Parathyroid adenoma (tissue), 2 donors: Measurements from ENCODE around the gene GRID1.

Experiments used
- H2AFZ ChIP-seq: fragments of 300-600 bp; sonication (generic); one replicate; pipeline ENCODE4 v1.7.0; 2017; ENCODE audit warnings: antibody characterized with exemption, mild to moderate bottlenecking
- H3K27ac ChIP-seq: fragments of 300-600 bp; sonication (generic); one replicate; pipeline ENCODE4 v1.7.0; 2017
- H3K27me3 ChIP-seq: fragments of 300-600 bp; sonication (generic); one replicate; pipeline ENCODE4 v1.7.0; 2017; ENCODE audit warnings: low read length; ENCODE audit not compliant: control insufficient read depth, insufficient read depth
- H3K36me3 ChIP-seq: fragments of 300-600 bp; sonication (generic); one replicate; pipeline ENCODE4 v1.7.0; 2017; ENCODE audit warnings: low read length; ENCODE audit not compliant: control insufficient read depth, insufficient read depth
- H3K4me1 ChIP-seq: fragments of 300-600 bp; sonication (generic); one replicate; pipeline ENCODE4 v1.7.0; 2017; ENCODE audit warnings: control low read depth
- H3K4me2 ChIP-seq: fragments of 300-600 bp; sonication (generic); one replicate; pipeline ENCODE4 v1.7.0; 2017; ENCODE audit warnings: low read length
- H3K4me3 ChIP-seq: fragments of 300-600 bp; sonication (generic); one replicate; pipeline ENCODE4 v1.7.0; 2017; ENCODE audit warnings: low read depth, low read length
- H3K79me2 ChIP-seq: fragments of 300-600 bp; sonication (generic); one replicate; pipeline ENCODE4 v1.7.0; 2017; ENCODE audit warnings: control low read depth
- H3K9ac ChIP-seq: fragments of 300-600 bp; sonication (generic); one replicate; pipeline ENCODE4 v1.7.0; 2017; ENCODE audit warnings: mild to moderate bottlenecking
- H3K9me3 ChIP-seq: fragments of 300-600 bp; sonication (generic); one replicate; pipeline ENCODE4 v1.7.0; 2017; ENCODE audit warnings: low read length; ENCODE audit not compliant: control insufficient read depth
- TF ChIP-seq, protein P1 (sequence below): fragments of 300-600 bp; sonication (generic); IDR thresholded peaks from one replicate; pipeline ENCODE4 v1.7.0; 2017; ENCODE audit warnings: antibody characterized with exemption, mild to moderate bottlenecking
- donor health status: primary hyperparathyroidism.

GRID1 gene

DNA sequence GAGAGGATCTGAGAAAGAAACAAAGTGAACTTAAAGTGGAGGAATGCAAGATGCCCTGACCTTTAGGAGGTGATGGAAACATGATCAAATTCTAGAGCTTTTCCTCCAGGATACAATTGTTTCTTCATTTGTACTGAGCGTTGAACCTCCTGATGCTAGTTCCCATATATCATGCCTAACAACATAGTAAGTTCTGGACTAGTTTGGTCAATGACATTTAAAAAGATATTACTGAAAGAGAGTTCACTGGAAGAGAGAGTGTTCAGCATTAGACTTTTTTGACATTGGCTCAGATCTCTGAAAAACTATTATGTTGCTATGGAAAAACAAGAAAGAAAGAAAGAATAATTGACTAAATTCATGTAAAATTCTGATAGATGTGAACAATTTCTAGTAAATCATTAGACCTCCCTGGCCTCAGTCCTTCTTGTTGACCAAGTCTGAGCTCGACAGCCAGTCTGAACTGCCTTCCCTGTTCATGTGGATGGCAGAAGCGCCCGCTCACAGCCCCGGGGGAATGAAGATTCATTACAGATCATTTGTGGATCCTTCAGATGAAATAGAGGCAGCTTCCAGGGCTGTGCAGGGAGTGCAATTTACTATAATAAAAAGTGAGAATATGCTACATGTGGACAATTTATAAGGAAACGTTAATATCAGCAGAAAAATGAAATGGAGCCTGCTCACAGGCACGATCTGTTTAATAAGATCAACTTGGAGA is 442.1 kb downstream of the GRID1 start:
- H3K27me3 ChIP-seq, result no peaks in the 10 kb centered on the region
- no peaks in the 10 kb centered on the region for H3K36me3 ChIP-seq
- H3K4me1 ChIP-seq, result no peaks in the 10 kb centered on the region
- no peak overlapping the region for H3K27ac ChIP-seq
- no peak overlapping the region for H3K4me2 ChIP-seq
- no peaks in the 10 kb centered on the region for H3K79me2 ChIP-seq
- H2AFZ ChIP-seq, result no peak overlapping the region
- TF ChIP-seq, protein P1, sequence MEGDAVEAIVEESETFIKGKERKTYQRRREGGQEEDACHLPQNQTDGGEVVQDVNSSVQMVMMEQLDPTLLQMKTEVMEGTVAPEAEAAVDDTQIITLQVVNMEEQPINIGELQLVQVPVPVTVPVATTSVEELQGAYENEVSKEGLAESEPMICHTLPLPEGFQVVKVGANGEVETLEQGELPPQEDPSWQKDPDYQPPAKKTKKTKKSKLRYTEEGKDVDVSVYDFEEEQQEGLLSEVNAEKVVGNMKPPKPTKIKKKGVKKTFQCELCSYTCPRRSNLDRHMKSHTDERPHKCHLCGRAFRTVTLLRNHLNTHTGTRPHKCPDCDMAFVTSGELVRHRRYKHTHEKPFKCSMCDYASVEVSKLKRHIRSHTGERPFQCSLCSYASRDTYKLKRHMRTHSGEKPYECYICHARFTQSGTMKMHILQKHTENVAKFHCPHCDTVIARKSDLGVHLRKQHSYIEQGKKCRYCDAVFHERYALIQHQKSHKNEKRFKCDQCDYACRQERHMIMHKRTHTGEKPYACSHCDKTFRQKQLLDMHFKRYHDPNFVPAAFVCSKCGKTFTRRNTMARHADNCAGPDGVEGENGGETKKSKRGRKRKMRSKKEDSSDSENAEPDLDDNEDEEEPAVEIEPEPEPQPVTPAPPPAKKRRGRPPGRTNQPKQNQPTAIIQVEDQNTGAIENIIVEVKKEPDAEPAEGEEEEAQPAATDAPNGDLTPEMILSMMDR, result no peak
- H3K9me3 ChIP-seq, result no peaks in the 10 kb centered on the region
- H3K4me3 ChIP-seq, result no peak overlapping the region
- H3K9ac ChIP-seq, result no peak overlapping the region

DNA sequence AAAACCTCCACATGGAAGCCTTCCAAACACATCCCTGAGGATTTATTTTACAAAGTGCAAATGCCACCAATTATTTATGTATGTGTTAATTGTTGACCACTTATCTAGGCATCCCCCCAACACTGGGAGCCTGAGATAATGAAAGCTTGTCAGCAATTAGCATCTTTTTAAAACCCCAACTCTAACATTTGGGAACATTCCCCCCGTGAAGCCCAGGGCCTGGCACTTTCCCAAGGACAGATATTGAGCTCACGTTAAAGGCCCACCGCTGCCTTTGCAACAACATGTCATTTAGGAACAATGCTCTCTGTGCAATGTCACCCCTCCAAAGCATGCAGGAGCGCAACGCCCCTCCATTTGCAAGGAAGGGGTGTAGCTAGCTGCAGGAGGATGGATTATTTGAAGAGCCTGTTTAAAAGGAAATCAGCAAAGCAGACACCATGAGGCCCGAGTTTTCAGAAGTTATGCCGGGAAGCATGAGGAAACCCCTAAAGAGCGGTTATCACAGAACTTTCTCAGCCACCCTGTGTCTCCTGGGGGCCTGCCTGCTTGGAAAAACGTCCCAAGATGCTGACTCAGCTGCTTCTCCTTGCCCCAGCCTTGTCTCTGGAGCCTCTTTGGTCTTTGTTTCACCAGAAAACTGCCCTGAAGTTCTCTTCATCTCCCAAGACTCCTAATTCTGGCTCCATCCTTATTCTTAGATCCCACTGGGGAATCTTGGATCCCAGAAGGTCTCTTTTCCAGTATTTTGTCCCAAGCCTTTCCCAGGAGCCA is 444.1 kb downstream of the GRID1 start:
- Histone ChIP-seq H3K4me2 (no peak overlapping the region), H3K27ac (no peak overlapping the region), H3K4me1 (no peaks in the 10 kb centered on the region), H3K4me3 (no peak overlapping the region), H3K9ac (no peak overlapping the region), H3K27me3 (no peaks in the 10 kb centered on the region), H3K36me3 (no peaks in the 10 kb centered on the region), H3K9me3 (no peaks in the 10 kb centered on the region), H2AFZ (no peak overlapping the region), H3K79me2 (no peaks in the 10 kb centered on the region)
- TF ChIP-seq, protein P1, result no peak

DNA sequence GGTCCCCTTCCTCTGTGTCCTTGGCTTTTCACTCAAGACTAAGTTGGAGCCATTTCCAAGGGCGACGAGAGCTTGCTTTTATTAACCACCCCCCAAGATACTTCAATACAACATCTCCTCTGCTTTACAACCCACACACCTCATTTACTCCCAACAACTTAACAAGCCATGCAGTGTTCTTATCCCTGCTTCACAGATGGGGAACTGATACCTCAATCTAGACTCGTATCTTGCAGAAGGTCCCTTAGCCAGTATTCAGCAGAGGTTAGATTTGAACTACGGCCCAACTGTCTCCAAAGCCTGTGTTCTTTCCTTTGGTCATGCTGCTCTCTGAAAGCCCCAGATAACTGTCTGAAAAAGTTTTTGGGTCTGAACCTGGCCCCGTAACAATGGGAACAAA is 444.8 kb downstream of the GRID1 start:
- H3K4me1 ChIP-seq, result no peaks in the 10 kb centered on the region
- H3K79me2 ChIP-seq, result no peaks in the 10 kb centered on the region
- H3K27ac ChIP-seq, result no peak overlapping the region
- no peaks in the 10 kb centered on the region for H3K27me3 ChIP-seq
- no peak overlapping the region for H3K4me3 ChIP-seq
- H2AFZ ChIP-seq, result no peak overlapping the region
- no peaks in the 10 kb centered on the region for H3K9me3 ChIP-seq
- H3K9ac ChIP-seq, result no peak overlapping the region
- H3K36me3 ChIP-seq, result no peaks in the 10 kb centered on the region
- no peak overlapping the region for H3K4me2 ChIP-seq
- TF ChIP-seq, protein P1, result no peak

DNA sequence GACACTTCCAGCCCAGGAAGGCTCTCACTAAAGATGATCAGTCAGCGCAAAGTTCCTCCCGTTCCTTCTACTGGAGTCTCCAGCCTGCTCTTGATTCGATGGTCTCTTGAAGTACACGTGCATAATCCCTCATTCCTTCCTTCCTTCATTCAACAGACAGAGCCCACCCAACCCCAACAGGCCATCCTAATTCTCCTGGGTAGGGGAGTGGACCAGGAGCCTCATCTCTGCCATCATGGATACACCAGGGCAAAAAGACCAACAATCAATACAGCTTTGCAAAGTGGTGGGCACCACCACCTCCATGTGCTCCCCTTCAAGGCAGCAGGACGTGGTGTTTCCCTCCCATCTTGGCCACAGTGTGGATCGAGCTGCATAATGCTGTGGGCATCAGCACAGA is 446.3 kb downstream of the GRID1 start:
- Histone ChIP-seq H3K4me2 (no peak overlapping the region), H3K27ac (no peak overlapping the region), H3K27me3 (no peaks in the 10 kb centered on the region), H3K9ac (no peak overlapping the region), H2AFZ (no peak overlapping the region), H3K4me3 (no peak overlapping the region), H3K79me2 (no peaks in the 10 kb centered on the region), H3K36me3 (no peaks in the 10 kb centered on the region), H3K9me3 (no peaks in the 10 kb centered on the region), H3K4me1 (no peaks in the 10 kb centered on the region)
- TF ChIP-seq, protein P1, result no peak
